SU-DHL-6 (cell line): ENCODE data around the gene BCS1L.

Experiments used
- H2AFZ ChIP-seq: fragments of 200-600 bp; sonication (generic); 2 replicates; pipeline ENCODE4 v1.6.1; 2014; ENCODE audit warnings: low read depth, mild to moderate bottlenecking, moderate library complexity, mixed read lengths, antibody characterized with exemption, low read length; ENCODE audit not compliant: severe bottlenecking
- H3F3A ChIP-seq: fragments of 200-600 bp; shearing (Covaris generic); 2 replicates; pipeline ENCODE4 v1.6.0; 2016; ENCODE audit warnings: antibody characterized with exemption, mild to moderate bottlenecking; ENCODE audit not compliant: insufficient read depth
- H3K27ac ChIP-seq: fragments of 200-600 bp; sonication (generic); 2 replicates; pipeline ENCODE4 v1.5.1; 2016; ENCODE audit warnings: low read depth, mild to moderate bottlenecking, low read length, moderate library complexity, mixed read lengths
- H3K27me3 ChIP-seq: fragments of 200-600 bp; sonication (generic), shearing (Covaris generic); 2 replicates; pipeline ENCODE4 v1.6.0; 2014; ENCODE audit warnings: mild to moderate bottlenecking, low read length
- H3K36me3 ChIP-seq: fragments of 200-600 bp; sonication (generic); 2 replicates; pipeline ENCODE4 v1.6.1; 2014; ENCODE audit warnings: mild to moderate bottlenecking, low read length, mixed read lengths
- H3K4me2 ChIP-seq: fragments of 300-600, 200-600 bp; shearing (Covaris generic), sonication (generic); 2 replicates; pipeline ENCODE4 v1.6.0; 2014; ENCODE audit warnings: low read length, low read depth, mild to moderate bottlenecking; ENCODE audit not compliant: poor library complexity, severe bottlenecking
- H3K4me3 ChIP-seq: fragments of 200-600 bp; sonication (generic); 2 replicates; pipeline ENCODE4 v1.5.1; 2014; ENCODE audit warnings: antibody characterized with exemption, low read length, mild to moderate bottlenecking, mixed read lengths; ENCODE audit not compliant: insufficient read depth, poor library complexity, severe bottlenecking
- H3K79me2 ChIP-seq: fragments of 200-600 bp; sonication (generic); 2 replicates; pipeline ENCODE4 v1.6.1; 2014; ENCODE audit warnings: mild to moderate bottlenecking, low read length, moderate library complexity; ENCODE audit not compliant: insufficient read depth
- H3K9ac ChIP-seq: fragments of 200-600 bp; sonication (generic); 2 replicates; pipeline ENCODE4 v1.7.0; 2014; ENCODE audit warnings: mild to moderate bottlenecking, low read length
- H3K9me2 ChIP-seq: fragments of 200-600 bp; sonication (generic); replicated peaks from 2 replicates; pipeline ENCODE4 v1.6.1; 2014; ENCODE audit warnings: low read length; ENCODE audit not compliant: insufficient read depth
- H3K9me3 ChIP-seq: fragments of 200-600 bp; sonication (generic); 2 replicates; pipeline ENCODE4 v1.6.1; 2014; ENCODE audit warnings: low read length, mixed read lengths; ENCODE audit not compliant: insufficient read depth
- H4K20me1 ChIP-seq: fragments of 200-600 bp; sonication (generic); 2 replicates; pipeline ENCODE4 v1.6.1; 2014; ENCODE audit warnings: low read depth, mild to moderate bottlenecking, antibody characterized with exemption, low read length, moderate library complexity, mixed read lengths
- EZH2phosphoT487 ChIP-seq: fragments of 200-600 bp; sonication (generic), shearing (Covaris generic); conservative IDR thresholded peaks from 2 replicates; pipeline ENCODE4 v1.6.1; 2018; ENCODE audit warnings: mild to moderate bottlenecking, antibody characterized with exemption, low read length, moderate library complexity, mixed read lengths
- TF ChIP-seq, protein P1 (sequence below): fragments of 200-600 bp; sonication (generic); IDR thresholded peaks from one replicate; pipeline ENCODE4 v1.5.1; 2017; ENCODE audit warnings: antibody characterized with exemption, mild to moderate bottlenecking, low read length, moderate library complexity; ENCODE audit not compliant: insufficient read depth, poor library complexity, severe bottlenecking

The BCS1L gene

DNA sequence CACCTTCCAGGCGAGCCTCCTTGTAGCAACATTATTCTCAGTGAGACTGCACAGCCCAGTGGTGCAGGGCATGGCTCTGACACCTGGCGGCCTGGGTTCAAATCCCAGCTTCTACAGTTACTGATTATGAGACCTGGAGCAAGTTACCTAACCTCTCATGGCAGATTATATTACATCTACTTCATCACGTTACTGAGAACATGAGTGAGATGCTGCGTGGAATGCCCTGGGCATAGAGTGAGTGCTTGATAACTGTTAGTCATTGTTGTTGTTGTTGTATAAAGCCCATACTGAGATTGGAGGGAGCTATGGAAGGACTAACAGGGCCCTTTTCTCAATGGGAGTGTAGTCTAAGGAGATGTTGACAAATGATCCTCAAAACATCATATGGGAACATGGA lies 33.1 kb upstream of the BCS1L start:
- Histone ChIP-seq H3K36me3 (no peaks in the 10 kb centered on the region), H2AFZ (no peak overlapping the region), H3K4me3 (no peak overlapping the region), H3F3A (no peaks in the 10 kb centered on the region), H3K9ac (no peak overlapping the region), H3K79me2 (no peaks in the 10 kb centered on the region), H3K9me3 (no peaks in the 10 kb centered on the region), H3K27ac (no peak overlapping the region), H3K27me3 (0 out of 2 replicates have a peak, but pooled peaks cover 4% of the 10 kb centered on the region), H3K4me2 (no peak overlapping the region), H3K9me2 (no peaks in the 10 kb centered on the region), H4K20me1 (no peaks in the 10 kb centered on the region)
- TF ChIP-seq, protein P1, sequence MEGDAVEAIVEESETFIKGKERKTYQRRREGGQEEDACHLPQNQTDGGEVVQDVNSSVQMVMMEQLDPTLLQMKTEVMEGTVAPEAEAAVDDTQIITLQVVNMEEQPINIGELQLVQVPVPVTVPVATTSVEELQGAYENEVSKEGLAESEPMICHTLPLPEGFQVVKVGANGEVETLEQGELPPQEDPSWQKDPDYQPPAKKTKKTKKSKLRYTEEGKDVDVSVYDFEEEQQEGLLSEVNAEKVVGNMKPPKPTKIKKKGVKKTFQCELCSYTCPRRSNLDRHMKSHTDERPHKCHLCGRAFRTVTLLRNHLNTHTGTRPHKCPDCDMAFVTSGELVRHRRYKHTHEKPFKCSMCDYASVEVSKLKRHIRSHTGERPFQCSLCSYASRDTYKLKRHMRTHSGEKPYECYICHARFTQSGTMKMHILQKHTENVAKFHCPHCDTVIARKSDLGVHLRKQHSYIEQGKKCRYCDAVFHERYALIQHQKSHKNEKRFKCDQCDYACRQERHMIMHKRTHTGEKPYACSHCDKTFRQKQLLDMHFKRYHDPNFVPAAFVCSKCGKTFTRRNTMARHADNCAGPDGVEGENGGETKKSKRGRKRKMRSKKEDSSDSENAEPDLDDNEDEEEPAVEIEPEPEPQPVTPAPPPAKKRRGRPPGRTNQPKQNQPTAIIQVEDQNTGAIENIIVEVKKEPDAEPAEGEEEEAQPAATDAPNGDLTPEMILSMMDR: no peak
- no peak for TF ChIP-seq EZH2phosphoT487

DNA sequence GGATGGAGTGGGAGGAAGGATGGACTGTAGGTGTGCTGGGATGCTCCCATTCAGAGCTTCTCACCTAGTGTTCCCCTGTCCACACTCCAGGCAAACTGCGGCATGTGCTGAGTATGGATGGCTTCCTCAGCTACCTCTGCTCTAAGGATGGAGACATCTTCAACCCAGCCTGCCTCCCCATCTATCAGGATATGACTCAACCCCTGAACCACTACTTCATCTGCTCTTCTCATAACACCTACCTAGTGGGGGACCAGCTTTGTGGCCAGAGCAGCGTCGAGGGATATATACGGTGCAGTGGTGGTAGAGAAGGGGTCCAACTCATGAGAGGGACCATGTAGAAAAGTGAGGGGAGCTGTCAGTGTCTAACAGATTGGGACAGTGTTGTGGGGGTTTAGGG lies 31.5 kb upstream of the BCS1L start:
- H2AFZ ChIP-seq: no peak overlapping the region
- no peaks in the 10 kb centered on the region for H3K9me2 ChIP-seq
- H3K4me3 ChIP-seq: no peak overlapping the region
- no peak overlapping the region for H3K4me2 ChIP-seq
- no peaks in the 10 kb centered on the region for H3K9me3 ChIP-seq
- H3F3A ChIP-seq: 0 out of 2 replicates have a peak, but pooled peaks cover 2% of the 10 kb centered on the region
- no peaks in the 10 kb centered on the region for H3K36me3 ChIP-seq
- H3K9ac ChIP-seq: no peak overlapping the region
- no peak overlapping the region for H3K27ac ChIP-seq
- H4K20me1 ChIP-seq: no peaks in the 10 kb centered on the region
- no peaks in the 10 kb centered on the region for H3K79me2 ChIP-seq
- H3K27me3 ChIP-seq: 0 out of 2 replicates have a peak, but pooled peaks cover 2% of the 10 kb centered on the region
- no peak for TF ChIP-seq EZH2phosphoT487
- TF ChIP-seq, protein P1: no peak

DNA sequence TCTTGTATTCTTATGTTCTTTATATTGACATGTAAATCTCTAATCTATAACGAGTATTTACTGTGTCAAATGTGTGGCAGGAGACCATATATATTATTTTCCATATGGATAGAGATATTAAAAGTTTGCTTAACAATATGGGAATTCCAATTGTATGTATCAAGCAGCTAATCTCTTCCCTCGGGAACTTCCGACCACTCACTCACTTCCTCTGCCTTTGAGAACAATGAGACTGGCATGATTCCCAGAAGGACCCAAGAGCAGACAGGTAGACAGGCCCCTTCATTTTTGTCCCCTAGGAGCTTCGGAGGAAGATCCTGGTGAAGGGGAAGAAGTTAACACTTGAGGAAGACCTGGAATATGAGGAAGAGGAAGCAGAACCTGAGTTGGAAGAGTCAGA lies 27.6 kb upstream of the BCS1L start:
- no peak overlapping the region for H3K4me3 ChIP-seq
- no peaks in the 10 kb centered on the region for H3K9me3 ChIP-seq
- H3K79me2 ChIP-seq: no peaks in the 10 kb centered on the region
- no peaks in the 10 kb centered on the region for H3K27me3 ChIP-seq
- no peaks in the 10 kb centered on the region for H3K9me2 ChIP-seq
- H3K27ac ChIP-seq: no peak overlapping the region
- H4K20me1 ChIP-seq: no peaks in the 10 kb centered on the region
- H3K4me2 ChIP-seq: no peak overlapping the region
- no peak overlapping the region for H2AFZ ChIP-seq
- H3K9ac ChIP-seq: no peak overlapping the region
- no peaks in the 10 kb centered on the region for H3K36me3 ChIP-seq
- H3F3A ChIP-seq: 0 out of 2 replicates have a peak, but pooled peaks cover 2% of the 10 kb centered on the region
- TF ChIP-seq EZH2phosphoT487: no peak
- TF ChIP-seq, protein P1: no peak
